NCI-H128 (cell line): ENCODE measurements around the gene CYP2J2.
"Not testable (repeated sequence)": the region's sequence is repeated elsewhere in the genome, so short reads cannot be mapped to it uniquely, and the experiment has no call there.

Source experiments
- DNase-seq: peaks from one replicate; lab custom pipeline; 2025; ENCODE audit not compliant: unreplicated experiment; lab: John Stamatoyannopoulos, UW

The CYP2J2 gene

DNA sequence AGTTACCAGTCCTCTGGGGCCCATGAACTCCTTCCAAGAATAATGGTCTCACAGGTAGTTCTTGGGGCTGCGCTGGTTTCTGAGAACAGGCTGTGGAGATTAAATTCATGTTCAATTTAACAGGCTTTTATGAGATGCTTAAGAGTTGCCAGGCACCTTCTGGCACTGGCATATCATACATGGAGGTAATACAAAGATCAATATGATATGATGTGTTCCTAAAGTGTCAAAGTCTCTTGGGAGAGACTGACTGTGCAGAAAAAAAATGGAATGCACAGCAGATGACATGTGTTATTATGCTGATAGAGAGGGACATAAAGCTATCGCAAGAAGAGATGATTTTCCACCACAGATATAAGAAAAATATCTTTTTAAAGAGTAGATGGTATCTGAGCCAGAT lies 6.8 kb downstream of the CYP2J2 start:
- DNase-seq, result no peak

DNA sequence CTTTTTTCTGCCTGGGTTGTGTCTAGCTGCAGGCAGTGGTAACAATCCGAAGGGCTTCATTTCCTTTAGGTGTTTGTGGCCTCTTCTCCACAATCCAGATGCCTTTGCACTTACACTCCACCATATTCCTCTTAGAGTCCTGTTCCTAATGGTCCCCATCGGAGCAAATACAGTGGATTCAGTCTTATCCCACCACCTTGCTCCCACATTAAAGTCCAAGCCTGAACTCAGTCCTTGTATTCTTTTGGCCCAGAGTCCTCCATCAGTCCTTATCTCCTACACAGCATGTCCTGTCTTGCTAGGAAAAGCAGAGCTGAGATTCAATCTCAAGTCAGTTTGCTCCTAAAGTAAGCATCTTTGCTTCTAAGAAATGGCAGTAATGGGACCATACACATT lies 8.8 kb downstream of the CYP2J2 start:
- DNase-seq, result no peak

DNA sequence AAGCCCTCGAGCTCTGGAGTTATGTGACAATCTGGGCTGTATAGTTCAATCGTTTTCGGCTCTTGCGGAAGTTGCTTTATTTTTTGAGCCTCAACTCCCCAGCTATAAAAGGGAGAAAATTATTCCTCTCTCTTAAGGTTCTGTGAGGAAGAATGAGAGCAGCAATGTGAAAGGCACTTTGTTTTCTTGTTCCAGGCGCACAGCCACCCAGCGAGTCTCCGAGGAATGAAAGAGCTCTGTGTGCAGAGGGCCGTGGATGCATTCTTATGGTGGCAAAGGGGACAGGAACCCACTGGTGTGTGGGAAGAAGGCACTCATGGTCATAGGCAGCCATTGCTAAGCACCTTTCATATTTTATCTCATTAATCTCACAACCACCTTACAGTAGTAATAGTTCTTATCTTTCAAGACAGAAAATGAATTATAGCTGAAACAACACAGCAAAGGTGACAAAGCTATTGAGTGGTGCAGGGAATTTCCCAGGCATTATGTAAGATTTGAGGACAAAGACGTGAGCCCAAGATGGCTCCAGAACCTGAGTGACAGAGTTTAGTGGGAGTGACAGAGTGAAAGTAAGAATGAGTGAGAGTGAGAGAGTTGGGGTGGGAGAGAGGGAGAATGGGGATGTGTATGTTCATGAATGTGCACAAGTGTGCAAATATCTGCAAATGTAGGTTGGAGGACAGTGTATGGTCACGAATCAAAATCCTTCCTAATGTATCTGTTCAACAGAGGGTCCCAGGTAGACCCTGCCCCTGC lies 9.4 kb downstream of the CYP2J2 start:
- DNase-seq, result no peak

DNA sequence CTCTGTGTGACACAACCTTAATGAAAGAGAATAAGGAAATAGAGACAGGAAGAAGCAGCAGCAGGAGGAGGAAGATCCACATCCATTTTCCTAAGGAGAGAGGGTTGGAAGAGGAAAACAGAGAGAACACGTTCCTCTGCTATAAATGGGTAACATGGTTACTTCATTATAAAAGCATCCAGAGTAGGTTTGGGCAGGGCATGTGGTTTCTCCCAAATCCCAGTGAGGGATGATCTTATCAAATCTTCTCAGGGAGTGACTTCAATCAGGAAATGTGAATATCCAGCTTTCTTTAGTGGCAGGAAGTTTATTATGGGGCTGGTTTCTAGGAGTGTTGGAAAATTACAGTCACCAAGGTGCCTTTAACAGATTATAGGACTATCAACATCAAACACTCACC lies 11.1 kb downstream of the CYP2J2 start:
- DNase-seq, result no peak

DNA sequence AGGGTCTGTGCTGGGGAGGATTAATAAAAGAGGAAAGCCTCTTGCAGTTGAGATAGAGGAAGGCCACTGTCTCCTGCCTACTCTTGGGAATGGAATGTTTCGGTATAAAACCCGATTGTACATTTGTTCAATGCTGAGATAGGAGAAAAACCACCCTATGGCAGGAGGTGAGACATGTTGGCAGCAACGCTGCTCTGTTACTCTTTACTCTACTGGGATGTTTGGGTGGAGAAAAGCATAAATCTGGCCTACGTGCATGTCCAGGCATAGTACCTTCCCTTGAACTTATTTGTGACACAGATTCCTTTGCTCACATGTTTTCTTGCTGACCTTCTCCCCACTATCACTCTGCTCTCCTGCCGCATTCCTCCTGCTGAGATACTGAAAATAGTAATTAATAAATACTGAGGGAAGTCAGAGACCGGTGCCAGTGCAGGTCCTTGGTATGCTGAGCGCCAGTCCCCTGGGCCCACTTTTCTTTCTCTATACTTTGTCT lies 11.7 kb downstream of the CYP2J2 start:
- not testable (repeated sequence) for DNase-seq

DNA sequence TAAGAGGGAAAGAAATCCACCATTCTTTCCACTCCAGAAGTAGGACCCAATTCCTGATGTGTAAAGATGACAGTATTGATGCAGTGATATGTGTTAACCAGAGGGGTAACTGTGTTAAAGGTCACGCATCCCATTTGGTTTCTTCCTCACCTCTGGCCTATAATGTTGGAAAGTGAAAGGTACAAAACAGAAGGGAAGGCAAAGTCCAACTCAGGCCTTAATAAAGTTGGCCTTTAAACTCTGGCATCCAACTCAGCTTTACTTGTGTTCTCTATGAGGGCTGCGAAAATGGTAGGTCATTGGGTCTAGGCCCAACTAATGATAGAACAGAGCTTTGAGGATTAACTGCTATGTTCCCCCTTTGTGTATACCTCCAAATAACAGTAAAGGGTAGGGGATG lies 17.9 kb downstream of the CYP2J2 start:
- DNase-seq, result no peak

DNA sequence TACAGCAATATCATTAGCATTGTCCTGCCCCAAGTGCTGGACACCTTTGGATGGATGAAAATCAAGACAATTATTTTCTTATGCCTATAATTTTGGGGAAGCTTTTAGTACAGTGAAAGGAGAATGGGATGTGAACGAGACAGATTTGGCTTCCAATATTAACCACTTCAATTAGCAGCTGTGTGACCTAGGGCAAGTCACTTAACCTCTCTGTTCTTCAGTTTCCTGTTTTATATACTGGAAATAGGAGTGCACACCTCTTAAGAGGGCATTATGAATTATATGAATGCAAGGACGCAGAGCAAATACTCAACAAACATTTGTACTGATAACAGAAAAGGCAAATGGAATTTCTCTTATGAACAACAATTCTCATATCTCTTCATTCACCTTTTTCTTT lies 18.5 kb downstream of the CYP2J2 start:
- no peak for DNase-seq

DNA sequence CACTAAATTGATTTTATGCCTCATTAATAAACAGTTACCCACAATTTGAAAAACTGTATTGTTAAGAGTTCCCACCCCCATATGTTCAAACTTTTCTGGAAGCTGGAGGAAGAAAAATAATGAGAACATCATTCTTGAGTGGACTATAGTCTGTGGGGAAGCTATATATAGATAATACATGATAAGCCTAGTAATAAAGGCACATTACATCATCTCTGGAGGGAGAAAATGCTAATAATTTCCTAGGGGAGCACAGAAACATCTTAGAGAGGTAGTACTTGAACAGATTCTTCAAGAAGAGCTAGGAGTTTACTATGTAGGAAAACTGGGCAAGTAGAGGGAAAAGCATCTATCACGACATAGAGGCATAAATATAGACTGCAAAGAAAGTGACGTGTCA lies 19.6 kb downstream of the CYP2J2 start:
- no peak for DNase-seq

DNA sequence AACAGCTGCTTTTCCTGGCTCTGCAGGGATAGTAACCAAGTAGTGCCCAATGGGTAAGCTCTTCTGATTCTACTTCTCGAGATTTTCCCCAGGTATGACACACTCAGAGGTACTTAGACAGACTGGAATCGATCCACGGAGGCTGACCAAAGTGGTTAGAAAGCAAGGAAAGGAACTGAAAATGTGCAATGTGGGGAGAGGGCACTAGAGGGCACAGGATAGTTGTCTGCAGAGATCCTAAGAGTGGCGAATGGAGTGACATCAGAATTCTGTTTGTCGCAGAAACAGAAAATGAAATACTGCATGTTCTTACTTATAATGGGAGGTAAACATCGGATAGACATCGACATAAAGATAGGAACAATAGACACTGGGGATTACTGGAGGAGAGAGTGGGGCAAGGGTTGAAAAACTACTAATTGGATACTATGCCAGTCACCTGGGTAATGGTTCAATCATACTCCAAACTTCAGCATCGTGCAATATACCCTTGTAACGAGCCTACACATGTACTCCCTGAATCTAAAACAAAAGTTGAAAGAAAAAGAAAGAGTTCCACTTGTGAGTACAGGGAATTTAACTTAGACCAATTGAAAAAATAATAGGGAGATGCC lies 23.3 kb downstream of the CYP2J2 start:
- DNase-seq, result no peak

DNA sequence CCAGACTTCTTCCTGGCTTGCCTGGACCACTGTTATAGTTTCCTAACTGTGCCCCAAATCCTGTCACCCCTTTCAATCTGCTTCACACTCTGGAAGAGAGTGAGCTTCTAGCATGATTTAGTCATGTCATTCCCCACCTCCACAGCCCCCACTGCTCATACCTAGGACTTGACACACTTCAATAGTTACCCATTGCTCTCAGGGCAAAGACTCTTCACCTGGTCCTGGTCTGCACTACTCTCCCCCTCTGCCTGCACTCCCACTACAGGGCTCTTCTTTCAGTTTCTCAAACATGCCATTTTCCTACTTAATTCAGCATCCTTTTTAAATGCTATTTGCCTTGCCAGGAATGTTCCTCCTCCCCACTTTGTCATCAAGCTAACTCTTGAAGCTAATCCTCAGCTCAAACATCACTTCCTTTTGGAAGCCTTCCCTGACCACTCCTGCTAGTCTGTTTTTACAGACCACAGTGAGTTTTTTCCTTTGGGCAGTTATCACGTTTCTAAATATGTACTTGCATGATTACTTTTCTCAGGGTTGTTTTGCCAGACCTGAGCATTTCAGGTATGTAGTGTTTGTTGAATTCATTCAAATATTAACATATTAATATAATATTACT lies 24.7 kb downstream of the CYP2J2 start:
- DNase-seq, result no peak

DNA sequence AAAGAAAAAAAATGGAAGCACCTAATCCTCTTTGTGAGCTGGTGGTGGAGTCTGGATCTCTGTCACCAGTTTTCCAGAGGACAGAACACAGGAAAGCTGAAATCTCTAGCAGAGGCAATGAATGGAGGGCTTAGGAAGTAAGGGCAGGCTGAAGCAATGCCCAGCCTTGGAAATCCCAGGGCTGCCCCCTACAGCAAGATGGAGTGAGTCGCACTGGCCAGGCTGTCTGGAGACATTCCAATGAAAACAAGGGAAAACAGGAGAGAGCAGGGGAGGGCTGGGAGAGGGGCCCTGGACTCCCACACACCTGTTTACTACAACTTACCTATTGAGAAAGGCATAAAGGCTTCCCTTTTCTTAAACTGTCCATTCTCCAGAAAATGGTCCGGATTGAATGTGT lies 25.9 kb downstream of the CYP2J2 start:
- no peak for DNase-seq

DNA sequence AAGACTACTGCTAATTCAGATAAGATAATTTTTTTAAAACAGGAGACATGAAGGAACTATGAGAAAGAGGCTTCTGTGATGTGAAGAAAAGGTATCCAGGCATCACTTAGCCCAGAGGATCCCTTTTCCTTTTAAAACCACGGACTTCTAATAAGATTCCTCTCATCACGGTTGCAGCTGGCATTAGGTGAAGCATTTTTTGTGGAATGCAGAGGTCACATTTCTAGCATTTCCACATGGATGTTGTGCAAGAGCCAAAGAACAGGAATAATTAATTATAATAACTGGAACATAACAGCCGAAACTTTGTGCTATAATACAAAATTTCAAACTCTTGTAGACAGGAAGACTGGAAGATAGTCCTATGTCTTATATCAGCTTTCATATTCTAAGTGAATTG lies 27.6 kb downstream of the CYP2J2 start:
- no peak for DNase-seq

DNA sequence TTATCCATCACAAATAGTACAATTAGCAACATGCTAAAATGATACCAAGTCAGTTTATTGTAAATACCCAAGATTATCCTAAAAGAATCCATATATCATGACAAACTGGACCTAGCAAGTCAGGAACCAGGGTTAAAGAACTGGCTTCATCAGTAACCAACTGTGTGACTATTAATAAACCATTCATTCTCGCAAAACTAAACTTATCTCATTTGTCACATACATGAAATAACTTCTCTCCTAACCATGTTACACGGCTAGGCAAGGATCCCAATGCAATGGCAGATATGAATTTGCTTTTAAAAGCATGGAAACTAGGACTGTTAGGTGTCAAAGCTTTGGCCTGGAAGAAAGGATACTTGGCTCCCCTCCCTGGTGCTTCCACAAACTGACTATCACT lies 29.4 kb downstream of the CYP2J2 start:
- DNase-seq, result no peak

DNA sequence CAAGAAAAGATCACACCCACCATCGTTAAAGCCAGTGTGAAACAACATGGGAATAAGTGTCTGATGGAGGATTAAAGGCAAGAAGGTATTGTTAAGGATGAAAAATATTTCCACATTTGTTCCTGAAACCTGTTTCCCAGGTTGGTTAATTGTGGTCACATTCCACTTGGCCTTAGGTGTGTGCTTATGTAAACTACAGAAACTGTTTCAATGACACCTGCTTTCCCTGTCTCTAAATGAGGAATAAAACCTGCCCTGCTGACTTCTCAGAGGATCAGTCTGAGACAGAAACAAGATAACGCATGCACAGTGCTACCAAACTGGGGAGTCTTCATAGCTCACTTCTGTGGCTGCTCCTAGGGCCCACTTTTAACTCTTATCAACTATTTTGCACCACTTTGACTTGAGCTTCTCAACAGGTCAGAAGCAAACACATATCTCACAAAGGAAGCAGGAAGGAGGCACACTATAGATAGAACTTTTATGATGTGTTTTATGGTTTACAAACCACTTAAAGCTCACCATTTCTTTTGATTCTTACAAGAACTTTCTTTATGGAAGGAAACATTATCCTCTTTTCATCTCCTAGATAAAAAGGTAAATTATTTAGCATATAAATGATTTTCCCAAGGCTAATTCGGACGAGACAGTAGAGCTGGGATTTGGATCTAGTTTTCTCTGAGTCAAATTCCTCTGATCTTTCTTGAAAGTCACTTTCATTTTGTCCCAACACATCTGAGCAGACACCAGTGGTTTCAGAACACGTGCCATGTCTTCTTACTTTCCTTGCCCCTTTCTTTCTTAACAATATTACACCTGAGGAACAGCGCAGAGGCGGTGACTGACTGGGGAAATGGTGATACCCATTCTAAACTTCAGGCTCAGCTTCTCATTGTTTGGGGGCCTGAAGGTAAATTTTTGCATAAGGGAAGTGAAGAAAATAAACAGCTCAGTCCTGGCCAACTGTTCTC lies 33.4 kb downstream of the CYP2J2 start:
- no peak for DNase-seq

DNA sequence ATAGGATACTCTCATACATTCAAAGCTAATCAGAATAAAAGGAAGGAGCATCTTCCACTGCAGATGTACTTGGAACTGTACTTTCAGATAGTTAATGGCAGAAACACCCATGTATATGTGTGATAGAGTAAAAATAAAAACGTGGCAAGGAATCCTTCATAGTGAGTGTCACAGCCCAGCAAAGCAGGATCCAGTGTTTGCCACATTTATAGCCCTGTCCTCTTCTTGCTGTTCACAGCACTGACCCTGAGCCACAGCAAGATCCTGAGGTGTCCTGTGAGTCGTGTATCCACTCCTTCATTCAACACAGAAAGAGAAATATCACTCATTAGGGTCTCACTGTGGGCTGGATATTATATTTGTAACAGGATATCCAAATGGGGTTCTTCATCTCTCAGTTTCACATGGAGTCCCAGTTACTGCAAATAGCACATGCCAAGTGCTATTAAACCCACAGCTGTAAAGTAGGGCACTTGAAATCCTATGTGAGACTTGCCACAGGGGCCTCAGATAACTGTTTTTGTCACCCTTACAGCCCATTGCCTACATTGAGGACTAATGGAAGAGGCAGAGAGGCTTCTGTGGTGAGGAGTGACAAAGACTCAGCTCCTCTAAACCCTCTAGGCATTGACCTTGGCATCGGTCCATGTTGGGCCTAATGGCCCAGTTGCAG lies 41.3 kb downstream of the CYP2J2 start:
- DNase-seq, result peak; percentile 82

DNA sequence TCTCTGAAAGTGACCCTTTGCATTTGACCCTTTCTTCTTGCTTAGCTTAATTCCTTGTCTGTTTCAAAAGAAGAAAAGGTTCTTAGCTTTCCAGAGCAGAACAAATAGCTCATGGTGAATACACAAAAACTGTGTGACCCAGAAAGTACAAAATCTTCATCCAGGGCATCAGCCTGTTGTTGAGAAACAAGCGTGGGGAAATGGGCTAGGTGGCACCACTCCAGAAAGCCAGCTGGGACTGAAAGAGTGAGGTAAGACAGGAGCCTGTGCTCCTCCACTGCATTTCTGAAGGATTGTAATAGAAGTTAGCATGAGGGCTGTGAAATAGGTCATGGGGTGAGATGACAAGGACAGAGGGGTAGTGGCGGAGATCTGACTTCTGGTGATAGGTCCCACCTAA lies 45.8 kb downstream of the CYP2J2 start:
- no peak for DNase-seq

DNA sequence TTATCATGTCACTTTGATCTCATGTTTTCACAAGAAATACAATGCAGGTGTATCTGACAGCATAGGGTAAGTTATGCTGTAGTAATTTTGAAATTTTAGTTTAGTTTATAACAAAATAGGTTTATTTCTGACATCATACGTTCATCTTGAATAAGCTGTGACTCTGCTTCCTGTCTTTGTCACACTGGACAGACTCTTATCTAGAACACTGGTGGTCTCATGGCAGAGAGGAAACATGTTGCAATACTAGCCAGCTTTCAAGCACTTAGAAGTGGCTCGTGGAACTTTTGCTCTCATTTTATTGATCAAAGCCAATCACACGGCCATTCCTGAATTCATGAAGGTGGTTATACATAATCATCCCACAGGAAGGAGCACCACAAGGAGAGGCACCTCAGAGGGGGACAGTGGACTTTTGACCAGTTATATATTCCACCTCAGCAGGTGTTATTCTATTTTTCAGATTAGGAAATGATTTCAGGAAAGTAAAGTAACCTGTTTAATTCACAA lies 46.5 kb downstream of the CYP2J2 start:
- no peak for DNase-seq

DNA sequence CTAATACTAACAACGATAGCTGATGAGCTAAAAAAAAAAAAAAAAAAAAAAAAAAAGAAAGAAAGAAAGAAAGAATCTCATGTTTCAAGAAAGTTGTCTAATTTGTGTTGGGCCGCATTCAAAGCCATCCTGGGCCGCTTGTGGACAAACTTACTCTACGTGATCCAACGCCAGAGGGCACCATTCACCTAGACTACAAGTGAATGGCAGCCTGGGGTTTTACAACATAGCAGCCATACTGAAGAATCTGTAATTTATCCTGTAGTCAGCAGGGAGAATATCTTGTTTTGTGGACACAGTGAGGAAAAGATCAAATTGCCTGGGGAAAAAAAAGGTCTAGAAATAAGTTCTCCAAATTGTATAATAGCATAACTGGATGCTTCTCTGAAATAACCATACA lies 47.0 kb downstream of the CYP2J2 start:
- peak; percentile 44 for DNase-seq

DNA sequence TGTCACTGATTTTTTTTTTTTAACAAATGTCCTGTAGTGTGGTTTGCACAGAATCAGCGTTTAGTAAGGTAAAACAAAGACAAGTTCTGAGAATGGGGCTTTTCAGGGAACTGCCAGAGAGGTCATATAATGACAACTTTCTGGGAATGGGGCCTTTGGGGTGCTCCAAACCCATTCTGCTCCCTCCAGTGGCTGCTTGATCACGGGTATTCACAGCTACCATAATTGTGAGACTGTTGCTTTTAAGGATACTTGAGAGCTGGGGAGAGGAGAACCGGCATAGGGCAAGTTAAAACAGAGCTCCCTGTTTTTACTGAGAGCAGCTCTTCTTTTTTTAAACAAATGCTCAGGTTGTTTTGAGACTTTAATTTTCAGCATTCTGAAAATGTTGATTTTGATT lies 48.2 kb downstream of the CYP2J2 start:
- DNase-seq, result no peak

DNA sequence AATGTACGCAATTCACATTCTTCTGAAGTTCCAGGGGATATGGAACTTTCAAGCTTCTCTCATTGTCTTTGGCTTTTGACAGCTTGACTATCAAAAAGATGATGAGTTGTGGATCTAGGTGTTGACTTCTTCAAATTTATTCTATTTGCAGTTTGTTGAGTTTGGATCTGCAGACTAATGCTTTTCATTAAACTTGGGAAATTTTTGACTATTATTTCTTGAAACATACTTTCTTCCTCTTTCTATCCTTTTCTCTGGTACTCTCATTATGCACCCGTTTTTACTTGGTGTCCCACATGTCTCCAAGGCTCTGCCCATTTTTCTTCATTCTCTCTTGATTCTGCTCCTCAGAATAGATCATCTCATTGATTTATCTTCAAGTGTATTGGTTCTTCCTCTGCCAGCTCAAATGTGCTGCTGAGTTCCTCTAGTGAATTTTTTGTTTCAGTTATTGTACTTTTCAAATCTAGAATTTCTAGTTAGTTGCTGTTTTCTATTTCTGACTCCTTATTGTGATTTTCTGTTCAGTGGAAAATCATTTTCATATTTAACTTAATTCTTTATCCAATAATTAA lies 49.4 kb downstream of the CYP2J2 start:
- DNase-seq, result no peak
